IPS-18a (cell line): ENCODE measurements around the gene ADTRP.

Experiments used
- H3K27ac ChIP-seq: one replicate; pipeline ENCODE4 v1.5.1; 2013; ENCODE audit warnings: low read length
- H3K27me3 ChIP-seq: one replicate; pipeline ENCODE4 v1.6.1; 2013; ENCODE audit warnings: mild to moderate bottlenecking, low read length; ENCODE audit not compliant: control insufficient read depth, insufficient read depth
- H3K36me3 ChIP-seq: one replicate; pipeline ENCODE4 v1.6.1; 2013; ENCODE audit warnings: low read depth, low read length; ENCODE audit not compliant: control insufficient read depth
- H3K4me1 ChIP-seq: one replicate; pipeline ENCODE4 v1.6.1; 2013; ENCODE audit warnings: low read depth, low read length; ENCODE audit not compliant: control insufficient read depth
- H3K4me3 ChIP-seq: one replicate; pipeline ENCODE4 v1.5.1; 2013; ENCODE audit warnings: low read length
- H3K9ac ChIP-seq: one replicate; pipeline ENCODE4 v1.6.1; 2013; ENCODE audit warnings: mild to moderate bottlenecking, low read length, moderate library complexity
- H3K9me3 ChIP-seq: one replicate; pipeline ENCODE4 v1.6.1; 2013; ENCODE audit warnings: low read depth, low read length; ENCODE audit not compliant: control insufficient read depth

The ADTRP gene

DNA sequence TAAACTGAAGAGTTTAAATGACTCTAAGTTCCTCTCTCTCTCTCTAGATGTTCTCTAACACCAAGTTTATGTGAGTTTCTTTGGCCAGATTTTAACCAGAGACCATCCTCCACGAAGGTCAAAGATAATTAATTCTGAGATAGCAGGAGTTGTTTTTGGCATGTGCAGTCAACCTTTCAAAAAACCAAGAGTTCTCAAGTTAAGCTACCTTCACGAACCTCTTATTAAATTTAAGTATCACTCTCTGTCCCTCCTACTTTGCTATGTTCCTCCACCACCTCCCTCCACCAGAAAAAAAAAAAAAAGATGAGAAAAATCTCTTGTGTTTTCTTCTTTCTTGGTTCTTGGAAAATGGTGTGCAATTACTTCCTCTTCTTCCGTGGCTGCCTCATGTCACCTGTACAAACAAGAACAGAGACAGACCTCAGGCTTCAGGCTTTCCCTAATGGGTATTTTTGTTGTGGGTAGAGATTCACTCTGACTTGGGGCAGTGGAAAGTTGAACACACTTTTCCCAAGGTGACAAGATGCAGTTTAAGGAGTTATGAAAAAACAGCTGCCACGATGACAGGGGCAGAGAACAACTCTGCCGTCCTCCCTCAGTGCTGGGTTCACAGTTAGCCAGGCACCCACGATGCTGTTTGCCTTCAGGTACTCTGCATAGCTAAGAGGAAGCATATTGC is 64.3 kb downstream of the ADTRP start:
- Histone ChIP-seq H3K9me3 (no peaks in the 10 kb centered on the region), H3K4me1 (peaks cover 14% of the 10 kb centered on the region), H3K9ac (no peak overlapping the region), H3K27me3 (no peaks in the 10 kb centered on the region), H3K4me3 (no peak overlapping the region), H3K27ac (no peak overlapping the region), H3K36me3 (no peaks in the 10 kb centered on the region)

DNA sequence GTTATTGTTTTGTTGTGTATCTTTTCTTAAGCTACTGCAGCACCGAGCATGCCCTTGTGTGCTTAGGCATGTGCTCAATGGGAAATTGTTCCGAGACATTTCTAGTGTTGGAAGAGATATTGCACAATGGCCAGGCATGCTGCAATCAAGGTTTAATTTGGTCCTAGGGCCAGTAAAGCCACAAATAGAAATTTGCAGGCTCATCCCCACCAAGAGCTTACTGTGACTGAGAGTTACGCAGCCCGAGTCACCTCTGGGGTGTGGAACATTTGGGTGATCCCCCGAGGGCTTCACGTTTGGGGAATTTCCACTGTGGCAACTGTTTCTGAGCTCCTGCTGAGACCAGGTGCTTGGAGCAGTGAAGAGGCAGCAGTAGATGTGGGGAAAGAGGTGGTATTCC is 65.8 kb downstream of the ADTRP start:
- no peaks in the 10 kb centered on the region for H3K9me3 ChIP-seq
- no peaks in the 10 kb centered on the region for H3K36me3 ChIP-seq
- H3K27ac ChIP-seq: no peak overlapping the region
- H3K4me1 ChIP-seq: peaks cover 11% of the 10 kb centered on the region
- no peak overlapping the region for H3K9ac ChIP-seq
- no peaks in the 10 kb centered on the region for H3K27me3 ChIP-seq
- H3K4me3 ChIP-seq: no peak overlapping the region

GRCh38 chr6:11711984-11712711 is 66.5 kb downstream of the ADTRP start:
- Histone ChIP-seq H3K36me3 (no peaks in the 10 kb centered on the region), H3K27ac (no peak overlapping the region), H3K9me3 (no peaks in the 10 kb centered on the region), H3K9ac (no peak overlapping the region), H3K27me3 (no peaks in the 10 kb centered on the region), H3K4me3 (no peak overlapping the region), H3K4me1 (peaks cover 9% of the 10 kb centered on the region)

DNA sequence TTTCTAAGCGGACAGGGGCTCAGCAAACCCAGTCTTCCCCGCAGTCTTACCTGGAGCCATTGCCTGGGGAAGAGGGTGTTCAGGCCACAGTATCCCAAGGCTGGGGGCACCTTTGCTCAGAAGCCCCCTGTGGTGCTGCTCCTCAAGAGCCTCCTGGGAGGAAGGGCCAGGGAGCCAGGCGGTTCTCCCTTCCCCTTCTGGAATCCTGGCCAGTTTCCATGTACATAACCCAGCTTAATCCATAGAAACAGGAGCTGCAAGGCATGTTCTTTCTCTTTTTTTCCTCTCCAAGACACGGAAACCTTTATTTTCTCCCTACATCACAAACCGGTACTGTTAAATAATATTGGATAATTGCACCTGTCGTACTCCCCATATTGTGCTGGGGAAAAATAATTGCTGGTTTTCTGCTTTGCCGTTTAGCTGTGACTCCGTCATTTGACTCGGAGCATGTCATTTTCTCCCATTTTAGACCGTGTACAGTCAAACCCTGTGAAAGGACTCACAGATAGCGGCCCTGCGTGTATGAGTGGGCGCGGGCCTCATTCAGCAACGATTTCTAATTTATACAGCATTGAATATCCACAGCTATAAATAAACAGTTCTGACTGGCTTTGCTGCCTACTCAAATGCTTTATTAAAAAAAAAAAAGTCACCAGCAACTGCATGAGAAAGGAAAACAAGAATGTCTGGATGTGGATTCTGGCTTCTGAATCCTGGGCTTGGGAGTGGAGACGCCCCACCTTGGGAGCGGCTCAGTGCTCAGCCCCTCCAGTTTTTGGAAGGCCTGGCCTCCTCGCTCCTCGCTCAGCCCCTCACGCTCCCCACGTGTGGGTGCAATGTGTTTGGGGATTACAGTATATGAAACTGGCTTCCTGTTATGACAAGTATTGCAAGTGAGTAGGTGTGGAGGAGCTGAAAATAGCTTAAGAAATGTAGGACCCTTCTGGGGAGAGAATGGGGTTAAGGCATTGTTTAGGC is 67.3 kb downstream of the ADTRP start:
- H3K36me3 ChIP-seq: no peaks in the 10 kb centered on the region
- no peaks in the 10 kb centered on the region for H3K27me3 ChIP-seq
- peaks cover 9% of the 10 kb centered on the region for H3K4me1 ChIP-seq
- no peak overlapping the region for H3K4me3 ChIP-seq
- no peak overlapping the region for H3K9ac ChIP-seq
- no peaks in the 10 kb centered on the region for H3K9me3 ChIP-seq
- H3K27ac ChIP-seq: no peak overlapping the region

DNA sequence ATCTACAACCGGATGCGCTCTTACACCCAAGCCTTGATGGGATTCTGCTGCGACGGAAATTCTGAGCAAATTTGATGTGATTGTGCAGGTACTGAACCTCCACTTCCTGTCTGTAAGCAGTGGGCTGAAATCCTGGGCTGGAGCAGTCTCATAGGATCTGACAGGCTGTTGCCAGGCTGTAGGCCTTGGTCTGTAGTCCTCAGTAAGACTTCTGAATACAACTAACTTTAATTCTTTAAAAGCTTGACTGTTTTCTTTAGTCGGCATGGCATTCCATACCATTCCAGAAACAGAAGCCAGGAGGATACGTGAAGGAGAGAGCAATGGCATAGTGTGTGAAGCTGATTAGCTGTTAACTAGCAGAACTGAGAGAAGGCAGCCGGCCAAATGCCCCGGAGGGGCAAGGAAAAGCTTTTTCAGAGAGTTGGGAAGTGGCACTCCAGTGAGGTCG is 68.3 kb downstream of the ADTRP start:
- Histone ChIP-seq H3K9ac (no peak overlapping the region), H3K4me3 (no peak overlapping the region), H3K36me3 (no peaks in the 10 kb centered on the region), H3K9me3 (no peaks in the 10 kb centered on the region), H3K27ac (no peak overlapping the region), H3K4me1 (peaks cover 9% of the 10 kb centered on the region), H3K27me3 (no peaks in the 10 kb centered on the region)

DNA sequence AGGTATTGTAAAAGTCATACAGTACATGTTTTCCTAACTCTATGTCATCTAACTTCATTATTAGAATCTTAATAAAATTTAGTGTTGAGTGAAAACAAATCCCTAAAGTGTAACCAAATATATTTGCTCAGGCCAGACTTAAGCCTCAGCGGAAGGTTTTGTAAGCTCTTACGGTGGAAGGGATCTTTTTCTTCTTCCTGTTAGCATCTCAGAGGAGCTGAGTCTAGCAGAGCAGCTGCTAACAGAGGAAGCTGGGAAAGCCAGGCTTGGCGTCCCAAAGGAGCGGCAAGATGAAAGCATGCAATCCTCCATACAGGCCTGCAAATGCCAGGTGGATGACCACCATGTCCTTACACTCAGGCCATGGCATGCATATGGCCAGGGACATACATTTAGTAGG is 72.4 kb downstream of the ADTRP start:
- H3K4me1 ChIP-seq: no peaks in the 10 kb centered on the region
- H3K36me3 ChIP-seq: no peaks in the 10 kb centered on the region
- no peak overlapping the region for H3K9ac ChIP-seq
- H3K27me3 ChIP-seq: no peaks in the 10 kb centered on the region
- no peaks in the 10 kb centered on the region for H3K9me3 ChIP-seq
- no peak overlapping the region for H3K27ac ChIP-seq
- no peak overlapping the region for H3K4me3 ChIP-seq

DNA sequence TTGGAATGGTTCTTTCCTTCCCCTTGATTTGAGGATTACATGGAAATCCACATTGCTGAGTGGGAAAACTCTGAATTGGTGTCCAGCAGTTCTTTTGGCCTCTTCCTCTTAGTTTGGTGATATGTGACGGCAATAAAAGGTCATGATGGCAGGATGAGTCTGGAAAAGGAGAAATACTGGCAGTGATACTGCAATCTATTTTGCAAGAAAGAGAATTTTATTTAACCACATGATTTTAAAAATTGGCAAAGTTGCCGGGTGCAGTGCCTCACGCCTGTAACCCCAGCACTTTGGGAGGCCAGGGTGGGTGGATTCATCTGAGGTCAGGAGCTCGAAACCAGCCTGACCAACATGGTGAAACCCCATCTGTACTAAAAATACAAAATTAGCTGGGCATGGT is 73.1 kb downstream of the ADTRP start:
- Histone ChIP-seq H3K4me1 (no peaks in the 10 kb centered on the region), H3K9me3 (no peaks in the 10 kb centered on the region), H3K36me3 (no peaks in the 10 kb centered on the region), H3K9ac (no peak overlapping the region), H3K27me3 (no peaks in the 10 kb centered on the region), H3K4me3 (no peak overlapping the region), H3K27ac (no peak overlapping the region)

DNA sequence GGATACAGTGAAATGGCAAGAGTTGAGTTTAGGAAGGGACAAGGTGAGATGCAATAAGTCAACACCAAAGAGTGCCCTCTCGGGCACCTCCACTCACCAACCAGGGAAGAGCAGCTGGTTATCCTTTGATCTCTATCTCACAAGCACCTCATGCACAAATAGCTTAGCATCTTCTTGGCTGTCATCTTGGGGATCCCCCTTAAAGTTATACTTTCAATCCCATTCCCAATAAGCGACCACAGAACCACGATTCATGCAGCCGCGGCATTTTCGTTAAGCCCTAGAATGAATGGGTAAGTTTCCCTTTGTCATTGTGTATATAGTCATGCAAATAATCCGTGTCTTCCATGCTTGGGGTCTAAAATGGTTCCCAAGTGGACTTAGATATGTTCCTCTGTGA is 73.5 kb downstream of the ADTRP start:
- Histone ChIP-seq H3K27ac (no peak overlapping the region), H3K4me3 (no peak overlapping the region), H3K4me1 (no peaks in the 10 kb centered on the region), H3K9me3 (no peaks in the 10 kb centered on the region), H3K27me3 (no peaks in the 10 kb centered on the region), H3K9ac (no peak overlapping the region), H3K36me3 (no peaks in the 10 kb centered on the region)

DNA sequence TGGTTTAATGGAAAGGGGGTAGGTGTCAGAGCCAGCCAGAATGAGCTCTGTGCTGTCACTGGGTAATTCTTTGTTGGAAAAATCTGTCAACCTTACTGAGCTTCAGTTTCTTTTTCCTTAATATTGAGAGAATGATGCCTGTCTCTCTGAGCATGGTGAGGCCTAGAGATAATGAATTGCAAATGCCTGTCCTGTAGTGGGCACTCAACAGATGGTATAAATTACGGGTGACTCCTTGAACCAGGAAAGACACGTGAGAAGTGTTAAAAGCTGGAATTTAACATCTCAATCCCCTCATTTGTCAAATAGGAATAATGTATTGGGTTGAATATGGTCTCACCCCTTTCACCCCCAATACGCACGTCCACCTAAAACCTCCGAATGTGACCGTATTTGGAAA is 74.9 kb downstream of the ADTRP start:
- Histone ChIP-seq H3K27ac (no peak overlapping the region), H3K9ac (no peak overlapping the region), H3K36me3 (no peaks in the 10 kb centered on the region), H3K27me3 (no peaks in the 10 kb centered on the region), H3K4me1 (no peaks in the 10 kb centered on the region), H3K4me3 (no peak overlapping the region), H3K9me3 (no peaks in the 10 kb centered on the region)

DNA sequence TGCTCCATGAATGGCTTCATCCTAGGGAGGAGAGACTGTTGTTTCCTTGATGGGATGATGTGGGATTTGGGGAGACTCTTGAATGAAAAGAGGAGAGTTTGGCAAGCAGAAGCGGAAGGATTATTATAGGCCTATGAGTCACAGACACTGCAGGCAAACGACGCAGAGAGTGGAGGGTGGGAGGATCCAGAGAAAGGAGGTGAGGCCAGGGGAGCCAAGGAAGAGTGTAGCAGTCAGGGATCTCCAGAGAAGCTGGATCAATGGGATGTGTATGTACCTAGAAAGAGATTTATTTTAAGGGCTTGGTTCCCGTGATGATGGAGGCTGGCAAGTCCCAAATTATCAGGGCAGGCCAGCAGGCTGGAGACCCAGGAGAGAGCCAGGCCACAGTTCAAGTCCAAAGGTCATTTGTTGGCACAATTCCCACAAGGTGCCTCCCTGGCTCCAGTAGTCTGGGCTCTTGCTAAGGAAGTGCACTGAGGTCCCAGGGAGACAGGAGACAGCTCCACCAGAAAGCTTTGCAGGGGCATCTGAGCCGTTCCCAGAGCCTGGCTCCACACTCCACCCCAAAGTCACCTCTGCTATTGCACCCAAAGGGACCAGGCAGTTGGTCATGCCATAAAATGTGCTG is 76.0 kb downstream of the ADTRP start:
- H3K9me3 ChIP-seq: no peaks in the 10 kb centered on the region
- no peaks in the 10 kb centered on the region for H3K4me1 ChIP-seq
- H3K4me3 ChIP-seq: no peak overlapping the region
- H3K27me3 ChIP-seq: no peaks in the 10 kb centered on the region
- no peak overlapping the region for H3K27ac ChIP-seq
- no peaks in the 10 kb centered on the region for H3K36me3 ChIP-seq
- no peak overlapping the region for H3K9ac ChIP-seq

DNA sequence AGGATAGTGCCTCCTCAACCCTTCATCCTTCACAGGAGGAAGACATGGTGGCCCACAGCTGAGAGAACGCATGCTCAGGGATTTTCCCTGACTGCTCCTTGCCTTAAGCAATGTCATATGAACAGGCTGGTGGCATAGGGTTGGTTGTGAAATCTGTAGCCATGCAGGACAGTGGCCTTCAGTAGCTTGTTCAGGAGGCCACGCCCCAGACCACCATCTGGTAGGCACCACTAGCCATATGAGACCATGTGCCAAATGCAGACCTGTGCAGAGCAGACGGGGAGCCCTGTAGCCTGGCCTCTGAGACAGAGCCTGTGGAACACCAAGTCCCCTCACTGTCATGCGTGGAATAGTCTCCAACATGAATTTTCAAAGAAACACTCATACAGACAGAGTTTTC is 76.5 kb downstream of the ADTRP start:
- Histone ChIP-seq H3K36me3 (no peaks in the 10 kb centered on the region), H3K27me3 (no peaks in the 10 kb centered on the region), H3K4me3 (no peak overlapping the region), H3K9ac (no peak overlapping the region), H3K9me3 (no peaks in the 10 kb centered on the region), H3K27ac (no peak overlapping the region), H3K4me1 (no peaks in the 10 kb centered on the region)
